A549 (cell line): ENCODE data around the gene PLBD2.

ENCODE experiments used
- CBX8 ChIP-seq: fragments of 200-600 bp; sonication (generic); IDR thresholded peaks from 2 replicates; pipeline ENCODE4 v1.6.1; 2016
- CEBPB ChIP-seq, 2 experiments: fragments of >200 bp in 1 of 2; sonication (Bioruptor Twin) in 1 of 2; formaldehyde crosslinking in 1 of 2; IDR thresholded peaks; 2 replicates each; pipeline ENCODE4 v1.6.1; 2012 to 2016
- CHD4 ChIP-seq: fragments of 200-600 bp; sonication (generic); IDR thresholded peaks from 2 replicates; pipeline ENCODE4 v1.6.1; 2016; ENCODE audit warnings: antibody characterized with exemption, mild to moderate bottlenecking, borderline replicate concordance
- CTCF ChIP-seq: fragments of >200 bp; sonication (Bioruptor Twin); formaldehyde crosslinking; IDR thresholded peaks from 3 replicates; pipeline ENCODE4 v1.5.1; 2016
- E2F6 ChIP-seq: IDR thresholded peaks from 2 replicates; pipeline ENCODE4 v1.6.1; 2012; ENCODE audit warnings: low read depth, borderline replicate concordance
- EP300 ChIP-seq, 2 experiments: fragments of >200 bp; sonication (Bioruptor Twin); formaldehyde crosslinking; IDR thresholded peaks; 2 replicates in 1 of 2; 3 replicates in 1 of 2; pipeline ENCODE4 v1.6.1; 2016 to 2017
- HDAC2 ChIP-seq: fragments of 200-600 bp; sonication (generic); IDR thresholded peaks from 2 replicates; pipeline ENCODE4 v1.6.1; 2016
- JUNB ChIP-seq: fragments of >200 bp; sonication (Bioruptor Twin); formaldehyde crosslinking; IDR thresholded peaks from 2 replicates; pipeline ENCODE4 v1.6.1; 2016
- MAX ChIP-seq: IDR thresholded peaks from 2 replicates; pipeline ENCODE4 v1.6.1; 2012
- MAZ ChIP-seq: fragments of 150-350 bp; IDR thresholded peaks from 2 replicates; pipeline ENCODE4 v1.6.1; 2014; ENCODE audit warnings: antibody characterized with exemption, low read depth, low read length, borderline replicate concordance
- NFE2L2 ChIP-seq: fragments of 150-350 bp; conservative IDR thresholded peaks from 2 replicates; pipeline ENCODE4 v1.6.1; 2014; ENCODE audit warnings: low read length
- RCOR1 ChIP-seq: fragments of 150-350 bp; IDR thresholded peaks from 2 replicates; pipeline ENCODE4 v1.6.1; 2014; ENCODE audit warnings: antibody characterized with exemption, low read length, low read depth

- TF ChIP-seq CTCF (no peak), EP300 (IDR thresholded peaks at IDR 0.05) (no peak), CEBPB (IDR thresholded peaks at IDR 0.05) (no peak), CBX8 (no peak), CHD4 (no peak), MAZ (no peak), HDAC2 (no peak), MAX (no peak), JUNB (no peak), NFE2L2 (no peak), RCOR1 (no peak), E2F6 (no peak)
Observed at GRCh38 chr12:113339540-113339939, 18.8 kb upstream of the PLBD2 start.
